Measurements from ENCODE around the gene ERV3-1. TPM values are rescaled to one million over a fixed set of nuclear protein-coding genes. Genes with fewer than 3 reads are reported as not detected.
"Not testable (repeated sequence)": the region's sequence is repeated elsewhere in the genome, so short reads cannot be mapped to it uniquely, and the experiment has no call there.

The ERV3-1 gene
- total RNA-seq, 5 donors from 2014 or later (not counting 1 experiment from before 2014, with no cell fraction given), result 9.5 to 15.9 (median 12.0) TPM

GRCh38 chr7:64978497-64979203 is 27.8 kb downstream of the ERV3-1 start:
- Mint-ChIP-seq H3K36me3 (peaks cover 58% of the 10 kb centered on the region), H3K27me3 (no peaks in the 10 kb centered on the region), H3K27ac (no peak overlapping the region), H3K9me3 (peaks cover 10 to 77% (median 58%) of the 10 kb centered on the region in 3 donors), H3K4me1 (no peaks in the 10 kb centered on the region), H3K4me3 (no peak overlapping the region)
- ChIA-PET CTCF (interaction anchor here in 1 of 2 donors (0.6 kb wide), 1 partner anchor 81 kb away, joined by 4 read pairs; no protein-coding TSS in a partner anchor), POLR2A (no interaction called here)
- H3K27me3 ChIP-seq (replicated peaks in 1 of 2; ENCODE audit: control insufficient read depth in 2 of 2, extremely low read depth in 1 of 2, insufficient read depth in 2 of 2, low read length in 1 of 2), result no peaks in the 10 kb centered on the region
- ATAC-seq (replicated peaks in 1 of 4) (no peak), DNase-seq (no peak)
- no CpG with 5 or more reads among the region's 5 CpGs for WGBS (ENCODE audit: insufficient coverage)
- H3K36me3 ChIP-seq (ENCODE audit: control insufficient read depth in 2 of 2, extremely low read depth in 1 of 2, insufficient read depth in 1 of 2, low read length in 1 of 2), result peaks cover 0 to 15% of the 10 kb centered on the region in 2 donors
- H3K4me1 ChIP-seq (ENCODE audit: control insufficient read depth in 1 of 2, extremely low read depth in 1 of 2, insufficient read depth in 2 of 2, low read length in 2 of 2), result no peaks in the 10 kb centered on the region
- no peak overlapping the region for H3K27ac ChIP-seq (ENCODE audit: low read length)
- peaks cover 16% of the 10 kb centered on the region for H3K9me3 ChIP-seq
- no peak overlapping the region for H3K4me3 ChIP-seq (ENCODE audit: control insufficient read depth in 1 of 2, extremely low read depth in 1 of 2, low read length in 1 of 2)

GRCh38 chr7:64965594-64965993 is 40.9 kb downstream of the ERV3-1 start:
- H3K9me3 ChIP-seq, result peaks cover 2% of the 10 kb centered on the region
- H3K27ac ChIP-seq (ENCODE audit: low read length), result no peak overlapping the region
- H3K4me3 ChIP-seq (ENCODE audit: control insufficient read depth in 1 of 2, extremely low read depth in 1 of 2, low read length in 1 of 2), result no peak overlapping the region
- DNase-seq (no peak), ATAC-seq (replicated peaks in 1 of 4) (no peak)
- Mint-ChIP-seq H3K4me3 (no peak overlapping the region), H3K9me3 (peaks cover 7 to 39% (median 17%) of the 10 kb centered on the region in 3 donors), H3K36me3 (peaks cover 4% of the 10 kb centered on the region), H3K27me3 (peaks cover 0 to 18% of the 10 kb centered on the region in 2 donors), H3K27ac (no peak overlapping the region), H3K4me1 (no peaks in the 10 kb centered on the region)
- POLR2A ChIA-PET, result interaction anchor here in 1 of 2 donors (0.6 kb wide), 1 partner anchor 911 kb away, joined by 3 read pairs; no protein-coding TSS in a partner anchor
- H3K36me3 ChIP-seq (ENCODE audit: control insufficient read depth in 2 of 2, extremely low read depth in 1 of 2, insufficient read depth in 1 of 2, low read length in 1 of 2), result no peaks in the 10 kb centered on the region
- CTCF ChIA-PET, result no interaction called here
- H3K4me1 ChIP-seq (ENCODE audit: control insufficient read depth in 1 of 2, extremely low read depth in 1 of 2, insufficient read depth in 2 of 2, low read length in 2 of 2), result no peaks in the 10 kb centered on the region
- no peaks in the 10 kb centered on the region for H3K27me3 ChIP-seq (replicated peaks in 1 of 2; ENCODE audit: control insufficient read depth in 2 of 2, extremely low read depth in 1 of 2, insufficient read depth in 2 of 2, low read length in 1 of 2)

- Histone ChIP-seq H3K27ac (ENCODE audit: low read length) (no peak overlapping the region), H3K36me3 (ENCODE audit: control insufficient read depth in 2 of 2, extremely low read depth in 1 of 2, insufficient read depth in 1 of 2, low read length in 1 of 2) (no peaks in the 10 kb centered on the region), H3K4me1 (ENCODE audit: control insufficient read depth in 1 of 2, extremely low read depth in 1 of 2, insufficient read depth in 2 of 2, low read length in 2 of 2) (no peaks in the 10 kb centered on the region), H3K9me3 (no peaks in the 10 kb centered on the region), H3K4me3 (ENCODE audit: control insufficient read depth in 1 of 2, extremely low read depth in 1 of 2, low read length in 1 of 2) (no peak overlapping the region), H3K27me3 (replicated peaks in 1 of 2; ENCODE audit: control insufficient read depth in 2 of 2, extremely low read depth in 1 of 2, insufficient read depth in 2 of 2, low read length in 1 of 2) (peaks cover 0 to 4% of the 10 kb centered on the region in 2 experiments)
- DNase-seq (no peak), ATAC-seq (replicated peaks in 1 of 4) (no peak)
- POLR2A ChIA-PET, result no interaction called here
- H3K9me3 Mint-ChIP-seq, result peaks cover 7 to 22% (median 9%) of the 10 kb centered on the region in 3 donors
- H3K36me3 Mint-ChIP-seq, result peaks cover 4% of the 10 kb centered on the region
- 72% methylated on average over 2 of the region's 3 CpGs for WGBS (ENCODE audit: insufficient coverage)
- CTCF ChIA-PET, result no interaction called here
- no peak overlapping the region for H3K27ac Mint-ChIP-seq
- H3K4me1 Mint-ChIP-seq, result no peaks in the 10 kb centered on the region
- H3K4me3 Mint-ChIP-seq, result no peak overlapping the region
- peaks cover 7 to 22% of the 10 kb centered on the region in 2 donors for H3K27me3 Mint-ChIP-seq
These were observed 47.3 kb downstream of the ERV3-1 start for GRCh38 chr7:64959072-64959747.

- ChIA-PET POLR2A (interaction anchor here in 1 of 2 donors (0.7 kb wide), 1 partner anchor 33 kb away, joined by 3 read pairs; no protein-coding TSS in a partner anchor), CTCF (interaction anchor here (0.6 to 2.2 kb wide), 8 partner anchors 9 to 356 kb away, joined by 3 to 22 read pairs (median 3); no protein-coding TSS in a partner anchor)
- Mint-ChIP-seq H3K36me3 (no peaks in the 10 kb centered on the region), H3K4me1 (peaks cover 4 to 6% (median 6%) of the 10 kb centered on the region in 3 donors), H3K4me3 (no peak overlapping the region), H3K27ac (no peak overlapping the region), H3K27me3 (peaks cover 30 to 40% of the 10 kb centered on the region in 2 donors), H3K9me3 (peaks cover 0 to 2% (median 0%) of the 10 kb centered on the region in 3 donors)
- DNase-seq, result peak in 2 of 35 experiments; percentile 15 to 59
- no peaks in the 10 kb centered on the region for H3K36me3 ChIP-seq (ENCODE audit: control insufficient read depth in 2 of 2, extremely low read depth in 1 of 2, insufficient read depth in 1 of 2, low read length in 1 of 2)
- peak in 2 of 4 experiments; percentile 44 to 58 for ATAC-seq (replicated peaks in 1 of 4)
- H3K4me3 ChIP-seq (ENCODE audit: control insufficient read depth in 1 of 2, extremely low read depth in 1 of 2, low read length in 1 of 2), result no peak overlapping the region
- H3K27ac ChIP-seq (ENCODE audit: low read length), result no peak overlapping the region
- peaks cover 2 to 27% of the 10 kb centered on the region in 2 experiments for H3K27me3 ChIP-seq (replicated peaks in 1 of 2; ENCODE audit: control insufficient read depth in 2 of 2, extremely low read depth in 1 of 2, insufficient read depth in 2 of 2, low read length in 1 of 2)
- no CpG with 5 or more reads among the region's 1 CpG for WGBS (ENCODE audit: insufficient coverage)
- H3K4me1 ChIP-seq (ENCODE audit: control insufficient read depth in 1 of 2, extremely low read depth in 1 of 2, insufficient read depth in 2 of 2, low read length in 2 of 2), result peaks cover 0 to 12% of the 10 kb centered on the region in 2 experiments
- H3K9me3 ChIP-seq, result no peaks in the 10 kb centered on the region
These were observed 55.1 kb downstream of the ERV3-1 start for GRCh38 chr7:64951250-64951848.

GRCh38 chr7:64950673-64951072 is 55.8 kb downstream of the ERV3-1 start:
- H3K4me3 Mint-ChIP-seq; H3K9me3 ChIP-seq; ATAC-seq (replicated peaks in 1 of 4); H3K9me3 Mint-ChIP-seq; H3K4me1 Mint-ChIP-seq; DNase-seq; H3K4me3 ChIP-seq (ENCODE audit: control insufficient read depth in 1 of 2, extremely low read depth in 1 of 2, low read length in 1 of 2); H3K27ac Mint-ChIP-seq; H3K36me3 ChIP-seq (ENCODE audit: control insufficient read depth in 2 of 2, extremely low read depth in 1 of 2, insufficient read depth in 1 of 2, low read length in 1 of 2); H3K27ac ChIP-seq (ENCODE audit: low read length); H3K36me3 Mint-ChIP-seq; POLR2A ChIA-PET: not testable (repeated sequence)
- CTCF ChIA-PET, result interaction anchor here (0.6 to 2.2 kb wide), 4 partner anchors 266 to 357 kb away, joined by 3 to 22 read pairs (median 5); no protein-coding TSS in a partner anchor
- H3K27me3 Mint-ChIP-seq, result peaks cover 35 to 45% of the 10 kb centered on the region in 2 donors
- peaks cover 0 to 12% of the 10 kb centered on the region in 2 experiments for H3K4me1 ChIP-seq (ENCODE audit: control insufficient read depth in 1 of 2, extremely low read depth in 1 of 2, insufficient read depth in 2 of 2, low read length in 2 of 2)
- H3K27me3 ChIP-seq (replicated peaks in 1 of 2; ENCODE audit: control insufficient read depth in 2 of 2, extremely low read depth in 1 of 2, insufficient read depth in 2 of 2, low read length in 1 of 2), result peaks cover 2 to 34% of the 10 kb centered on the region in 2 experiments
- WGBS (ENCODE audit: insufficient coverage), result 73% methylated on average over 2 of the region's 9 CpGs

GRCh38 chr7:64948774-64949173 is 57.7 kb downstream of the ERV3-1 start:
- H3K4me3 ChIP-seq (ENCODE audit: control insufficient read depth in 1 of 2, extremely low read depth in 1 of 2, low read length in 1 of 2); H3K4me3 Mint-ChIP-seq; H3K9me3 Mint-ChIP-seq; ATAC-seq (replicated peaks in 1 of 4); H3K9me3 ChIP-seq; DNase-seq; H3K27ac Mint-ChIP-seq; POLR2A ChIA-PET; H3K36me3 Mint-ChIP-seq; H3K27ac ChIP-seq (ENCODE audit: low read length); H3K36me3 ChIP-seq (ENCODE audit: control insufficient read depth in 2 of 2, extremely low read depth in 1 of 2, insufficient read depth in 1 of 2, low read length in 1 of 2); H3K4me1 Mint-ChIP-seq: not testable (repeated sequence)
- WGBS (ENCODE audit: insufficient coverage), result no CpG with 5 or more reads among the region's 1 CpG
- Histone ChIP-seq H3K27me3 (replicated peaks in 1 of 2; ENCODE audit: control insufficient read depth in 2 of 2, extremely low read depth in 1 of 2, insufficient read depth in 2 of 2, low read length in 1 of 2) (peaks cover 2 to 42% of the 10 kb centered on the region in 2 experiments), H3K4me1 (ENCODE audit: control insufficient read depth in 1 of 2, extremely low read depth in 1 of 2, insufficient read depth in 2 of 2, low read length in 2 of 2) (peaks cover 0 to 12% of the 10 kb centered on the region in 2 experiments)
- CTCF ChIA-PET, result interaction anchor here (0.7 to 0.9 kb wide), 3 partner anchors 304 to 632 kb away, joined by 3 to 8 read pairs (median 5); no protein-coding TSS in a partner anchor
- H3K27me3 Mint-ChIP-seq, result peaks cover 35 to 59% of the 10 kb centered on the region in 2 donors

All from T-cell (primary cell).